ENCODE results near the gene ALKBH5.

The ALKBH5 gene

GRCh38 chr17:18177722-18178121, 5.9 kb upstream of the ALKBH5 start:
- Histone ChIP-seq H3K4me3 (ENCODE audit: low read length) (no peak overlapping the region), H3K27ac (ENCODE audit: low read depth, low read length) (no peak overlapping the region), H2BK15ac (replicated peaks; ENCODE audit: low read depth) (no peak overlapping the region), H3K56ac (ENCODE audit: low read length) (no peak overlapping the region), H3K36me3 (ENCODE audit: control insufficient read depth, insufficient read depth, low read length) (no peaks in the 10 kb centered on the region), H3K4me2 (ENCODE audit: low read length) (no peak overlapping the region), H3K18ac (ENCODE audit: low read length) (no peak overlapping the region), H2BK120ac (ENCODE audit: low read depth, low read length) (no peak overlapping the region), H3K23ac (ENCODE audit: low read length) (no peak overlapping the region), H4K5ac (ENCODE audit: low read length) (no peak overlapping the region), H2AK5ac (ENCODE audit: low read length) (no peak overlapping the region), H2BK5ac (ENCODE audit: low read length) (no peak overlapping the region), H3K79me2 (ENCODE audit: control insufficient read depth, insufficient read depth, low read length) (no peaks in the 10 kb centered on the region), H3K79me1 (ENCODE audit: low read length) (no peaks in the 10 kb centered on the region), H4K8ac (ENCODE audit: low read depth, low read length) (no peak overlapping the region), H3K4me1 (ENCODE audit: control insufficient read depth, low read depth, low read length) (peaks cover 3% of the 10 kb centered on the region), H3K27me3 (ENCODE audit: insufficient read depth, low read length, poor library complexity) (no peaks in the 10 kb centered on the region), H3K9ac (ENCODE audit: low read length) (no peak overlapping the region), H3K4ac (ENCODE audit: low read depth, low read length) (no peak overlapping the region)
- no CpG with 5 or more reads among the region's 8 CpGs for WGBS (ENCODE audit: extremely low coverage, insufficient coverage, low lambda C conversion rate)
- no peak for DNase-seq

- H2BK15ac ChIP-seq (replicated peaks; ENCODE audit: low read depth): no peak overlapping the region
- no peaks in the 10 kb centered on the region for H3K27me3 ChIP-seq (ENCODE audit: insufficient read depth, low read length, poor library complexity)
- no peak overlapping the region for H2BK120ac ChIP-seq (ENCODE audit: low read depth, low read length)
- H3K18ac ChIP-seq (ENCODE audit: low read length): no peak overlapping the region
- H3K56ac ChIP-seq (ENCODE audit: low read length): no peak overlapping the region
- H2AK5ac ChIP-seq (ENCODE audit: low read length): no peak overlapping the region
- peaks cover 3% of the 10 kb centered on the region for H3K4me1 ChIP-seq (ENCODE audit: control insufficient read depth, low read depth, low read length)
- no peak for DNase-seq
- H3K4ac ChIP-seq (ENCODE audit: low read depth, low read length): no peak overlapping the region
- no peak overlapping the region for H2BK5ac ChIP-seq (ENCODE audit: low read length)
- no peak overlapping the region for H3K4me3 ChIP-seq (ENCODE audit: low read length)
- no CpG with 5 or more reads among the region's 1 CpG for WGBS (ENCODE audit: extremely low coverage, insufficient coverage, low lambda C conversion rate)
- H3K23ac ChIP-seq (ENCODE audit: low read length): no peak overlapping the region
- no peak overlapping the region for H4K5ac ChIP-seq (ENCODE audit: low read length)
- no peak overlapping the region for H3K9ac ChIP-seq (ENCODE audit: low read length)
- H3K79me1 ChIP-seq (ENCODE audit: low read length): no peaks in the 10 kb centered on the region
- H3K27ac ChIP-seq (ENCODE audit: low read depth, low read length): no peak overlapping the region
- H3K79me2 ChIP-seq (ENCODE audit: control insufficient read depth, insufficient read depth, low read length): peaks cover under 1% of the 10 kb centered on the region
- no peak overlapping the region for H4K8ac ChIP-seq (ENCODE audit: low read depth, low read length)
- no peaks in the 10 kb centered on the region for H3K36me3 ChIP-seq (ENCODE audit: control insufficient read depth, insufficient read depth, low read length)
- no peak overlapping the region for H3K4me2 ChIP-seq (ENCODE audit: low read length)
Measured at GRCh38 chr17:18179196-18179595, 4.4 kb upstream of the ALKBH5 start.

GRCh38 chr17:18179804-18180203, 3.8 kb upstream of the ALKBH5 start:
- H3K79me1 ChIP-seq (ENCODE audit: low read length): peaks cover 4% of the 10 kb centered on the region

GRCh38 chr17:18181358-18181757, 2.3 kb upstream of the ALKBH5 start:
- H3K18ac ChIP-seq (ENCODE audit: low read length): no peak overlapping the region
- no peak overlapping the region for H2BK15ac ChIP-seq (replicated peaks; ENCODE audit: low read depth)
- no peak overlapping the region for H2AK5ac ChIP-seq (ENCODE audit: low read length)
- H3K79me1 ChIP-seq (ENCODE audit: low read length): peaks cover 13% of the 10 kb centered on the region
- peaks cover 1% of the 10 kb centered on the region for H3K36me3 ChIP-seq (ENCODE audit: control insufficient read depth, insufficient read depth, low read length)
- no peak overlapping the region for H3K56ac ChIP-seq (ENCODE audit: low read length)
- H3K27ac ChIP-seq (ENCODE audit: low read depth, low read length): no peak overlapping the region
- no peak overlapping the region for H3K4me3 ChIP-seq (ENCODE audit: low read length)
- H3K79me2 ChIP-seq (ENCODE audit: control insufficient read depth, insufficient read depth, low read length): peaks cover 21% of the 10 kb centered on the region
- no peak overlapping the region for H4K8ac ChIP-seq (ENCODE audit: low read depth, low read length)
- H3K23ac ChIP-seq (ENCODE audit: low read length): no peak overlapping the region
- no peak overlapping the region for H4K5ac ChIP-seq (ENCODE audit: low read length)
- H3K4me2 ChIP-seq (ENCODE audit: low read length): no peak overlapping the region
- H2BK120ac ChIP-seq (ENCODE audit: low read depth, low read length): no peak overlapping the region
- H3K4ac ChIP-seq (ENCODE audit: low read depth, low read length): no peak overlapping the region
- H2BK5ac ChIP-seq (ENCODE audit: low read length): no peak overlapping the region
- no peak overlapping the region for H3K9ac ChIP-seq (ENCODE audit: low read length)
- WGBS (ENCODE audit: extremely low coverage, insufficient coverage, low lambda C conversion rate): no CpG with 5 or more reads among the region's 5 CpGs
- peaks cover 12% of the 10 kb centered on the region for H3K4me1 ChIP-seq (ENCODE audit: control insufficient read depth, low read depth, low read length)
- DNase-seq: no peak
- H3K27me3 ChIP-seq (ENCODE audit: insufficient read depth, low read length, poor library complexity): no peaks in the 10 kb centered on the region

More at GRCh38 chr17:18179804-18180203, 3.8 kb upstream of the ALKBH5 start:
- Histone ChIP-seq H3K79me2 (ENCODE audit: control insufficient read depth, insufficient read depth, low read length) (peaks cover 6% of the 10 kb centered on the region), H3K4me1 (ENCODE audit: control insufficient read depth, low read depth, low read length) (peaks cover 3% of the 10 kb centered on the region), H3K18ac (ENCODE audit: low read length) (no peak overlapping the region), H3K9ac (ENCODE audit: low read length) (no peak overlapping the region), H3K4me3 (ENCODE audit: low read length) (no peak overlapping the region), H3K23ac (ENCODE audit: low read length) (no peak overlapping the region), H4K5ac (ENCODE audit: low read length) (no peak overlapping the region), H3K27ac (ENCODE audit: low read depth, low read length) (no peak overlapping the region), H4K8ac (ENCODE audit: low read depth, low read length) (no peak overlapping the region), H3K56ac (ENCODE audit: low read length) (no peak overlapping the region), H2BK15ac (replicated peaks; ENCODE audit: low read depth) (no peak overlapping the region), H3K36me3 (ENCODE audit: control insufficient read depth, insufficient read depth, low read length) (no peaks in the 10 kb centered on the region), H2BK120ac (ENCODE audit: low read depth, low read length) (no peak overlapping the region), H3K4ac (ENCODE audit: low read depth, low read length) (no peak overlapping the region), H3K4me2 (ENCODE audit: low read length) (no peak overlapping the region), H3K27me3 (ENCODE audit: insufficient read depth, low read length, poor library complexity) (no peaks in the 10 kb centered on the region), H2AK5ac (ENCODE audit: low read length) (no peak overlapping the region), H2BK5ac (ENCODE audit: low read length) (no peak overlapping the region)
- no CpG with 5 or more reads among the region's 7 CpGs for WGBS (ENCODE audit: extremely low coverage, insufficient coverage, low lambda C conversion rate)
- no peak for DNase-seq

- H3K4me3 ChIP-seq (ENCODE audit: low read length): peak overlapping the region; percentile 51
- no peak overlapping the region for H2BK120ac ChIP-seq (ENCODE audit: low read depth, low read length)
- H3K4ac ChIP-seq (ENCODE audit: low read depth, low read length): peak overlapping the region; percentile 61
- peaks cover 31% of the 10 kb centered on the region for H3K79me2 ChIP-seq (ENCODE audit: control insufficient read depth, insufficient read depth, low read length)
- H3K4me2 ChIP-seq (ENCODE audit: low read length): peak overlapping the region; percentile 48
- H3K36me3 ChIP-seq (ENCODE audit: control insufficient read depth, insufficient read depth, low read length): peaks cover 1% of the 10 kb centered on the region
- peak overlapping the region; percentile 95 for H3K27ac ChIP-seq (ENCODE audit: low read depth, low read length)
- peak overlapping the region; percentile 90 for H3K56ac ChIP-seq (ENCODE audit: low read length)
- H3K9ac ChIP-seq (ENCODE audit: low read length): peak overlapping the region; percentile 70
- H3K79me1 ChIP-seq (ENCODE audit: low read length): peaks cover 21% of the 10 kb centered on the region
- H2AK5ac ChIP-seq (ENCODE audit: low read length): peak overlapping the region; percentile 3
- H3K18ac ChIP-seq (ENCODE audit: low read length): peak overlapping the region; percentile 53
- H4K8ac ChIP-seq (ENCODE audit: low read depth, low read length): peak overlapping the region; percentile 90
- H3K23ac ChIP-seq (ENCODE audit: low read length): no peak overlapping the region
- peak overlapping the region; percentile 2 for H2BK5ac ChIP-seq (ENCODE audit: low read length)
- no peak overlapping the region for H2BK15ac ChIP-seq (replicated peaks; ENCODE audit: low read depth)
- H3K27me3 ChIP-seq (ENCODE audit: insufficient read depth, low read length, poor library complexity): no peaks in the 10 kb centered on the region
- DNase-seq: peak; percentile 33
- WGBS (ENCODE audit: extremely low coverage, insufficient coverage, low lambda C conversion rate): no CpG with 5 or more reads among the region's 28 CpGs
- no peak overlapping the region for H4K5ac ChIP-seq (ENCODE audit: low read length)
- H3K4me1 ChIP-seq (ENCODE audit: control insufficient read depth, low read depth, low read length): peaks cover 19% of the 10 kb centered on the region
Measured at GRCh38 chr17:18182110-18182977, 1.3 kb upstream of the ALKBH5 start.
